Anterior cingulate cortex (tissue), 58 donors: ENCODE measurements around the gene CIAPIN1.
"Not testable (repeated sequence)": the region's sequence is repeated elsewhere in the genome, so short reads cannot be mapped to it uniquely, and the experiment has no call there.

Experiments
- DNase-seq, 58 donors: peaks; one replicate each; lab custom pipeline; 2025; lab: John Stamatoyannopoulos, UW

The CIAPIN1 gene

GRCh38 chr16:57411362-57411976 lies 35.7 kb downstream of the CIAPIN1 start:
- DNase-seq = no peak

GRCh38 chr16:57409870-57410587 lies 37.2 kb downstream of the CIAPIN1 start:
- DNase-seq = no peak

- peak in 2 of 58 donors; percentile 8 to 37 for DNase-seq
Observed at GRCh38 chr16:57409065-57409464, 38.1 kb downstream of the CIAPIN1 start.

- DNase-seq = no peak
Observed at GRCh38 chr16:57407521-57408353, 39.4 kb downstream of the CIAPIN1 start.

- no peak for DNase-seq
Observed at GRCh38 chr16:57406881-57407280, 40.3 kb downstream of the CIAPIN1 start.

- no peak for DNase-seq
Observed at GRCh38 chr16:57405097-57405496, 42.1 kb downstream of the CIAPIN1 start.

GRCh38 chr16:57403965-57404817 lies 43.0 kb downstream of the CIAPIN1 start, which contains the start of gene CCL17:
TSS of gene CCL17 (plus strand) at chr16:57404767. CDS start at chr16:57413933, 9,166 bp downstream.
- DNase-seq = peak in 15 of 58 donors; percentile 17 to 80 (median 43)

GRCh38 chr16:57401943-57402640 lies 45.1 kb downstream of the CIAPIN1 start:
- DNase-seq = no peak

- not testable (repeated sequence) for DNase-seq
Observed at GRCh38 chr16:57397493-57397892, 49.7 kb downstream of the CIAPIN1 start.

- DNase-seq = no peak
Observed at GRCh38 chr16:57396786-57397185, 50.4 kb downstream of the CIAPIN1 start.

- DNase-seq = no peak
Observed at GRCh38 chr16:57395026-57395425, 52.2 kb downstream of the CIAPIN1 start.

- DNase-seq = no peak
Observed at GRCh38 chr16:57394444-57394843, 52.7 kb downstream of the CIAPIN1 start.

GRCh38 chr16:57392694-57393093 lies 54.5 kb downstream of the CIAPIN1 start:
- no peak for DNase-seq

GRCh38 chr16:57391708-57392107 lies 55.5 kb downstream of the CIAPIN1 start:
- no peak for DNase-seq

GRCh38 chr16:57391300-57391699 lies 55.9 kb downstream of the CIAPIN1 start:
- DNase-seq = no peak

GRCh38 chr16:57390636-57391295 lies 56.4 kb downstream of the CIAPIN1 start:
- DNase-seq = no peak

- DNase-seq = no peak
Observed at GRCh38 chr16:57389087-57389468, 58.1 kb downstream of the CIAPIN1 start.

- DNase-seq = no peak
Observed at GRCh38 chr16:57388359-57389086, 58.7 kb downstream of the CIAPIN1 start.
